GM13977 (cell line): ENCODE data around the gene KANSL3.
A peak's percentile ranks its signal among the peaks of the same experiment; 100 is the strongest.

ENCODE experiments used
- DNase-seq: peaks from one replicate; pipeline ENCODE4 v3.0.0; 2012; ENCODE audit warnings: low spot score
- CTCF ChIP-seq: IDR thresholded peaks from 2 replicates; pipeline ENCODE4 v1.5.1; 2012; ENCODE audit warnings: mild to moderate bottlenecking, control low read depth; ENCODE audit not compliant: insufficient read depth; ENCODE audit errors: extremely low read depth, missing control alignments
- in situ Hi-C: fragments of 300-500 bp; cut with MboI; formaldehyde crosslinking; loops from one replicate; pipeline ENCODE4 v1.12.0; 2022; ENCODE audit warnings: low sequenced_read_pairs, low pct_unique_long_range_greater_than_20kb, mixed read lengths, inconsistent platforms; ENCODE audit not compliant: unreplicated experiment

The KANSL3 gene

DNA sequence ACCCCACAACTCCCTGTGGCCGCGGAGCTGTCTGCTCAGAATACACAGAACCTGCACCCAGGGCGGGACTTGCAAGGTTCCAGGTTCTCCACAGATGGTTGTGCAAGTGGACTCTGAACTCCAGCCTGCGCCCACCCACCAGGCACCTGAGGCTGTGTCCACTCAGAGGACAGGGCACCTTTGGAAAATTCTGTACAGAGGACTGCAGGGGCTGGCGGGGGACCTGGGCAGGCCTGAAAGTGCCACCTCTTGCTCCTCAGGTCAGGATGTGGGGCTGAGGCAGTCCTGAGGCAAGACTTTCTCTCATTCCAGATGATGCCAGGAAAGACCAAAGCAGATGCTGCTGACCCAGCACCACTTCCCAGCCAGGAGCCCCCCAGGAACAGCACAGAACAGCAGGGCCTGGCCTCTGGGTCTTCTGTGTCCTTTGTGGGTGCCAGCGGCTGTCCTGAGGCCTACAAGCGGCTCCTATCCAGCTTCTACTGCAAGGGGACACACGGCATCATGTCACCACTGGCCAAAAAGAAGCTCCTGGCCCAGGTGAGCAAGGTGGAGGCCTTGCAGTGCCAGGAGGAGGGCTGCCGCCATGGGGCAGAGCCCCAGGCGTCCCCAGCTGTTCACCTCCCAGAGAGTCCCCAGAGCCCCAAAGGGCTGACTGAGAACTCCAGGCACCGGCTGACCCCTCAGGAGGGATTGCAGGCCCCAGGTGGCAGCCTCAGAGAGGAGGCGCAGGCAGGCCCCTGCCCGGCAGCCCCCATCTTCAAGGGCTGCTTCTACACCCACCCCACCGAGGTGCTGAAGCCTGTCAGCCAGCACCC, 87.1 kb downstream of the KANSL3 start:
- in situ Hi-C loops, result no loop called here
- DNase-seq, result no peak
- no peak for TF ChIP-seq CTCF

DNA sequence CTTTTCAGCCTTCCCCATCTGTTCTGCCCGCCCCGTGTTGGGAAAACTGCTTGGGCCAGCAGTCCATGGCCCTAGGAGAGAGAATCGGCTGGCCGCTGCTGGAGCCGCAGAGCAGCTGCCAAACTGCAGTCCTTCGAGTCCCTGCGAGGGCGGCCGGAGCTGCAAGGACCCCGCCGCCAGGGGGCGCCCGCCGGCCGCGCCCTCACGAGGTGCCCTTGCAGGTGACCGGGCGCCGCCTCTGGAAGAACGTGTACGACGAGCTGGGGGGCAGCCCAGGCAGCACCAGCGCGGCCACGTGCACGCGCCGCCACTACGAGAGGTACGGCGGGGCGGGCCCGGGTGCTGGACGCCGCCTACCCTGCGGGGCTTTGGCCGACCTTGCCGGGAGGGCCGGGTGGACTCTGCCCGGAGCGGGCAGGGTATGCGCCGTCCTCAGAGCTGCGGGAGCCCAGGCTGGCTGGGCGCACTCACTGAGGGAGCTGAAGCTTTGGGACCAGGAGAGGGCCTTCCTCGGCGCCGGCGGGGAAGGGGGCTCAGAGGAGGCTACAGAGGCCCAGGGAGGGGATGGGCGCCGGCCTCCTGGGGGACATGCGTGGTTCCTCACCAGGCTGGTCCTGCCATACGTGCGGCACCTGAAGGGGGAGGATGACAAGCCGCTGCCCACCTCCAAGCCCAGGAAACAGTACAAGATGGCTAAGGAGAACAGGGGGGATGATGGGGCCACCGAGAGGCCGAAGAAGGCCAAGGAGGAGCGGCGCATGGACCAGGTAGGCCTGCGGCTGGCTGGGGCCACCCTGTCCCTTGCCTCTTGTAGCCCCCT, 87.9 kb downstream of the KANSL3 start:
- peak; percentile 15 for DNase-seq
- TF ChIP-seq CTCF, result peak; percentile 7
- in situ Hi-C loops, result no loop called here

- in situ Hi-C loops, result no loop called here
- no peak for TF ChIP-seq CTCF
- DNase-seq, result no peak
These were observed 88.7 kb downstream of the KANSL3 start for GRCh38 chr2:96549466-96549785.

DNA sequence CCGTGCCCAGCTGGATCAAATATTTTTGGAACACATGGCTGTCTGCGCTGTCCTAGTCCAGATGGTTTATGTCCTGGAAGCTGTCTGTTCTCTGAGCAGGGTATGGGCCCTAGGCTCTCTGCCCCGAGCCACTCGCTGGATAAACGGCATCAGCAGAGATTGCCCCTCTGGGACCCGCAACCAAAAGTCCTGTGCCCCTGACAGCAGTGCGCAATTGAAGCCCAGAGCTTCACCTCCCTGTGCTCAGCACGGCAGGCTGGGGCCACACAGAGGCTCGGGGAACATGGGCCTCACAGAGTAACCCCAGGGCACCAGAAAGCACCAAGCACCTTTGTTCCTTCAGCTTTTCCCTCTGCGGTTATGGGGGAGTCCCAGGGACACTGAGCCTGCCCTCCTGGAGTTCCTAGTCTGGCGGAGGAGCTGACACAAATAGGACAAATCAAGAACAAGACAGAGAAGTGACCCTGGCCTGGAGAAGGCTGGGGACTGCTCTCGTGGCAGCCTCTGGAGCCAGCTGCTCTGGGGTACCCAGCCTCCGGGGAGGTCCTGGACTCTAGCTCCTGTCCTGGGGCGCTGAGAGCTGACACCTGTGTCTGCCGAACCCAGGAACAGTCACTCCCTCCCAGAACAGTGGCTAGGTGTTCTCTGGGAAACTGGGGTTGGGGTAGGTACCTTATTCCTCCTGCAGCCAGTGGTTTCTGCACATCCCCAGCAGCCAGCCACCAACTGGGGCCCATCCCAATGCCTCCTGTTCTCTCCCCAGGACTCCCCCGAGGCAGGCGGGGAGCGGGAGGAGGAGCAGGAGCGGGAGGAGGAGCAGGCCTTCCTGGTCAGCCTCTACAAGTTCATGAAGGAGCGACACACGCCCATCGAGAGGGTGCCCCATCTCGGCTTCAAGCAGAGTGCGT, 89.3 kb downstream of the KANSL3 start:
- TF ChIP-seq CTCF, result no peak
- no peak for DNase-seq
- in situ Hi-C loops, result no loop called here

GRCh38 chr2:96547731-96548171, 90.4 kb downstream of the KANSL3 start:
- DNase-seq, result no peak
- TF ChIP-seq CTCF, result no peak
- in situ Hi-C loops, result no loop called here

DNA sequence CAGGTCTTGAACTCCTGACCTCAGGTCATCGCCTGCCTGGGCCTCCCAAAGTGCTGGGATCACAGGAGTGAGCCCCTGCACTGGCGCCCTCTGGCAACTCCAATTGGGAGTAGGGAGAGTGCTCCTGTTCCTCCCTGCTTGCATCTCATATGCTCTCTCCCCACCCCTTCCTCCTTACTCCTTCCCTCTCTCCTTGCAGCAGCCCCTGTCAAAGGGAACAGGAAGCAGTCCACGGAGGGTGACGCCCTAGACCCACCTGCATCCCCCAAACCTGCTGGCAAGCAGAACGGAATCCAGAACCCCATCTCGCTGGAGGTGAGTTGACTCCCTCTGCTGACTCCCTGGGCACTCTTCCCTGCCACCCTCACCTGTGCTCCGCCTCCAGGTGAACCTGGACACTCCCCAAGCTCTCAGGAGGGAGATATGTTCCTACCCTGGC, 90.9 kb downstream of the KANSL3 start:
- no peak for TF ChIP-seq CTCF
- in situ Hi-C loops, result no loop called here
- DNase-seq, result no peak
